ENCODE results near the gene TBC1D22B. TPM values are rescaled to one million over a fixed set of nuclear protein-coding genes. Genes with fewer than 3 reads are reported as not detected.

TBC1D22B gene
- total and polyA plus RNA-seq, 3 donors from 2014 or later: 23.1 to 36.4 (median 25.6) TPM

- H3K36me3 ChIP-seq (ENCODE audit: low read depth, missing control alignments): no peaks in the 10 kb centered on the region
- H3K4me1 ChIP-seq: peaks cover 21% of the 10 kb centered on the region
- WGBS, 2 donors: 33 to 34% methylated on average over 1 of the region's 1 CpG
- H3K4me3 ChIP-seq: no peak overlapping the region
- intact Hi-C loops (cut with DNase I; ENCODE audit: low total_unique reads): no loop called here
- no peak overlapping the region for H3K27ac ChIP-seq
- no peak for DNase-seq
- H3K27me3 ChIP-seq: no peaks in the 10 kb centered on the region
- H3K9me3 ChIP-seq: no peaks in the 10 kb centered on the region
- TF ChIP-seq, protein P1, sequence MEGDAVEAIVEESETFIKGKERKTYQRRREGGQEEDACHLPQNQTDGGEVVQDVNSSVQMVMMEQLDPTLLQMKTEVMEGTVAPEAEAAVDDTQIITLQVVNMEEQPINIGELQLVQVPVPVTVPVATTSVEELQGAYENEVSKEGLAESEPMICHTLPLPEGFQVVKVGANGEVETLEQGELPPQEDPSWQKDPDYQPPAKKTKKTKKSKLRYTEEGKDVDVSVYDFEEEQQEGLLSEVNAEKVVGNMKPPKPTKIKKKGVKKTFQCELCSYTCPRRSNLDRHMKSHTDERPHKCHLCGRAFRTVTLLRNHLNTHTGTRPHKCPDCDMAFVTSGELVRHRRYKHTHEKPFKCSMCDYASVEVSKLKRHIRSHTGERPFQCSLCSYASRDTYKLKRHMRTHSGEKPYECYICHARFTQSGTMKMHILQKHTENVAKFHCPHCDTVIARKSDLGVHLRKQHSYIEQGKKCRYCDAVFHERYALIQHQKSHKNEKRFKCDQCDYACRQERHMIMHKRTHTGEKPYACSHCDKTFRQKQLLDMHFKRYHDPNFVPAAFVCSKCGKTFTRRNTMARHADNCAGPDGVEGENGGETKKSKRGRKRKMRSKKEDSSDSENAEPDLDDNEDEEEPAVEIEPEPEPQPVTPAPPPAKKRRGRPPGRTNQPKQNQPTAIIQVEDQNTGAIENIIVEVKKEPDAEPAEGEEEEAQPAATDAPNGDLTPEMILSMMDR (IDR thresholded peaks at IDR 0.05): no peak
- no peak for TF ChIP-seq POLR2A (IDR thresholded peaks at IDR 0.05)
These were observed 112.0 kb downstream of the TBC1D22B start for GRCh38 chr6:37369321-37370201.

DNA sequence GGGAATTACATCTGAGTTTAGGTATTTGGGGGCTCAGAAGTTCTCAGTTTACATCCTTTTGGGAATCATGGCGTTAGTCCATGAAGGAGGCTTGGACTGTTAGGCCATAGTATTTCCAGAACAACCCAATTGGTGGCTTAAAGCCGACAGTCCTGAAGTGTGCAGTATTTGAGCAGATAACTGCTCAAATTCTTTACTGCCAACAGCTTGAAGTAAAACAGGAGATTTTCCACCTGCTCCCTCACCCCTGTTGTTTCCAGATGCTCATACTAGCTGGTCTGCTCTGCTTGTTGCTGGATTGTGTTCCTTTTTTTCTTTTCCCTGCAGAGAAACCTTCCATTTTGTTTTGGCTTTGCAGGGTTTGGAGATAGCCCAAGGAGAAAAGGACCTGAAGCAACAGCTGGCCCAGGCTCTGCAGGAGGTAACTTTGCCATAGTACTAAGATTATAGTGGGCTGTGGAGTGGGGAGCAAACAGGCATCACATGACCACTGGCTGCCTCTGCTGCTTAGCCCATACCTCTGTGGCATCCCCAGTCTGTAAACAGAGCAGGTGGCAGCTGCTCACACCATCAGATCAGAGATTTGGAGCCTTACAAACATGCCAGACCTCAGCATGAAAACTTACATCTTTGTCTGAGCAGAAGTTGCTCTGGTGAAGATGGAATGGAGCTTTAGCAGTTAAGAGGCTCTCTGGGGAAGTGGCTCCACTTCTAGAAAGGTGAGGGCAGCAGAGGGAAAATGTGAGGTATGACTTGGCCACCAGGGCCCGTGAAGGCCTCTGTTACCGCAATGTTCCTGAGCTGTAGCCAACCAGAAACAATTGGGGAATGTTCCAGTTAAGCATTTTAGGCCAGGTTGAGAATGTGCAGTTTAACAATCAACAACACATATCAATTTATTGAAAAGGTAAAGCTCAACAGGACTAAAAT is 113.8 kb downstream of the TBC1D22B start:
- Histone ChIP-seq H3K4me1 (peaks cover 12% of the 10 kb centered on the region), H3K27ac (no peak overlapping the region), H3K9me3 (no peaks in the 10 kb centered on the region), H3K4me3 (no peak overlapping the region), H3K36me3 (ENCODE audit: low read depth, missing control alignments) (no peaks in the 10 kb centered on the region), H3K27me3 (no peaks in the 10 kb centered on the region)
- no peak for DNase-seq
- no peak for TF ChIP-seq POLR2A (IDR thresholded peaks at IDR 0.05)
- TF ChIP-seq, protein P1 (IDR thresholded peaks at IDR 0.05): no peak
- WGBS, 2 donors: 65 to 79% methylated on average over 4 of the region's 4 CpGs
- intact Hi-C loops (cut with DNase I; ENCODE audit: low total_unique reads): no loop called here

GRCh38 chr6:37372116-37372515 is 114.5 kb downstream of the TBC1D22B start:
- WGBS, 2 donors: 83 to 85% methylated on average over 1 of the region's 1 CpG
- intact Hi-C loops (cut with DNase I; ENCODE audit: low total_unique reads): no loop called here
- Histone ChIP-seq H3K9me3 (no peaks in the 10 kb centered on the region), H3K27ac (no peak overlapping the region), H3K36me3 (ENCODE audit: low read depth, missing control alignments) (no peaks in the 10 kb centered on the region), H3K4me3 (no peak overlapping the region), H3K4me1 (peaks cover 8% of the 10 kb centered on the region), H3K27me3 (no peaks in the 10 kb centered on the region)
- no peak for DNase-seq
- no peak for TF ChIP-seq POLR2A (IDR thresholded peaks at IDR 0.05)
- TF ChIP-seq, protein P1 (IDR thresholded peaks at IDR 0.05): no peak

DNA sequence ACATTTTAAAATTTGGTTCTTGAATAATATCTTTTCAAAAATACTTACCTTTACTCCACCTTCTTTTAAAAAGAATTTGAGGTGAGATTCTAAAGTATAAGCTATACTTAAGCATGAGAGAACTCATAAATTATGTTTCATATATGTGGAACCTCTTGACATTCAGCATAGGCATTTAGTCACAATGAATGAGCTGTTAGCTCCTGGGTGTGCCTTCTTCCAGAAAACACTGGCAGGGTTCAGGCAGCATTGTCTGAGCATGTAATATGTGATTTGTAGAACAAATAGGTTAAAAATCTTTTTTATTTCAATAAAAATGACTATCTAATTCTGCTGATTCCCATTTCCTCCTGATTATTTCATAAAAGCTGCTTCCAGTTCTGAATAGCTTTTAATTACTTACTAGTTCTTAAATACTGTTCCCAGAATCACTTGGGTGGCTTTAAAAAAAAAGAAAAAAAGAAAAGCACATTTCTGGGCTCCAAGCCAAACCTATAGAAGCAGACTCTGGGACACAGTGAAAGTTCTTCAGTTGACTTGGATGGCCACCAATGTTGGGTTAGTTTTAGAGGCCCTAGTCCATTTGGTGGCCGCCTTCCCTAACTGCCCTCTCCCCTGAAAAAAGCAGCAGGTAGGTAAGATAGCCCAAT is 116.4 kb downstream of the TBC1D22B start:
- TF ChIP-seq, protein P1 (IDR thresholded peaks at IDR 0.05): no peak
- TF ChIP-seq POLR2A (IDR thresholded peaks at IDR 0.05): no peak
- Histone ChIP-seq H3K27ac (no peak overlapping the region), H3K27me3 (no peaks in the 10 kb centered on the region), H3K4me1 (peaks cover 8% of the 10 kb centered on the region), H3K36me3 (ENCODE audit: low read depth, missing control alignments) (no peaks in the 10 kb centered on the region), H3K9me3 (no peaks in the 10 kb centered on the region), H3K4me3 (no peak overlapping the region)
- WGBS, 2 donors: 86 to 90% methylated on average over 1 of the region's 1 CpG
- no peak for DNase-seq
- intact Hi-C loops (cut with DNase I; ENCODE audit: low total_unique reads): no loop called here
